Activated CD8-positive, alpha-beta memory T cell treated with anti-CD3 and anti-CD28 coated beads for 4 hours (primary cell): Measurements from ENCODE around the gene ADAMTS17.

ENCODE experiments used
- DNase-seq, 2 donors: peaks; one replicate each; pipeline ENCODE4 v3.0.0-alpha.2; 2020; ENCODE audit warnings: low read depth in 2 of 2

The ADAMTS17 gene

GRCh38 chr15:100030586-100031229, 311.1 kb downstream of the ADAMTS17 start:
- DNase-seq, result no peak

GRCh38 chr15:100029868-100030479, 311.8 kb downstream of the ADAMTS17 start:
- DNase-seq, result no peak

- no peak for DNase-seq
Observed at GRCh38 chr15:100029045-100029444, 312.7 kb downstream of the ADAMTS17 start.

GRCh38 chr15:100026041-100026440, 315.7 kb downstream of the ADAMTS17 start:
- DNase-seq, result no peak

- DNase-seq, result no peak
Observed at GRCh38 chr15:100022806-100023205, 319.0 kb downstream of the ADAMTS17 start.

GRCh38 chr15:100022391-100022790, 319.4 kb downstream of the ADAMTS17 start:
- no peak for DNase-seq

- no peak for DNase-seq
Observed at GRCh38 chr15:100021653-100022052, 320.1 kb downstream of the ADAMTS17 start.

- DNase-seq, result no peak
Observed at GRCh38 chr15:100020614-100021013, 321.2 kb downstream of the ADAMTS17 start.

- no peak for DNase-seq
Observed at GRCh38 chr15:100020189-100020588, 321.6 kb downstream of the ADAMTS17 start.

GRCh38 chr15:100019601-100020000, 322.2 kb downstream of the ADAMTS17 start:
- no peak for DNase-seq

GRCh38 chr15:100018191-100018590, 323.6 kb downstream of the ADAMTS17 start:
- DNase-seq, result no peak

- no peak for DNase-seq
Observed at GRCh38 chr15:100017140-100017539, 324.6 kb downstream of the ADAMTS17 start.

- no peak for DNase-seq
Observed at GRCh38 chr15:100016632-100017031, 325.1 kb downstream of the ADAMTS17 start.

- DNase-seq, result no peak
Observed at GRCh38 chr15:100011235-100011634, 330.5 kb downstream of the ADAMTS17 start.

- DNase-seq, result no peak
Observed at GRCh38 chr15:100009372-100009771, 332.4 kb downstream of the ADAMTS17 start.

- DNase-seq, result no peak
Observed at GRCh38 chr15:100008258-100008657, 333.5 kb downstream of the ADAMTS17 start.

- DNase-seq, result no peak
Observed at GRCh38 chr15:100007609-100008008, 334.2 kb downstream of the ADAMTS17 start.

- no peak for DNase-seq
Observed at GRCh38 chr15:100005715-100006114, 336.1 kb downstream of the ADAMTS17 start.

GRCh38 chr15:100005013-100005412, 336.8 kb downstream of the ADAMTS17 start:
- DNase-seq, result no peak

GRCh38 chr15:100002787-100003536, 338.8 kb downstream of the ADAMTS17 start:
- no peak for DNase-seq

GRCh38 chr15:100002086-100002620, 339.6 kb downstream of the ADAMTS17 start:
- no peak for DNase-seq

- no peak for DNase-seq
Observed at GRCh38 chr15:100001405-100001804, 340.4 kb downstream of the ADAMTS17 start.
